KOPT-K1 (cell line): ENCODE measurements around the gene SPRN.
"Not testable (repeated sequence)": the region's sequence is repeated elsewhere in the genome, so short reads cannot be mapped to it uniquely, and the experiment has no call there.

Experiments used
- H3K27ac ChIP-seq: fragments of 200-600 bp; sonication (generic); 2 replicates; pipeline ENCODE4 v1.5.1; 2016; ENCODE audit warnings: antibody characterized with exemption, mild to moderate bottlenecking, low read depth, low read length; ENCODE audit not compliant: poor library complexity, severe bottlenecking
- H3K36me3 ChIP-seq: fragments of 200-600 bp; sonication (generic); 2 replicates; pipeline ENCODE4 v1.5.1; 2017; ENCODE audit warnings: antibody characterized with exemption, mild to moderate bottlenecking, low read length, moderate library complexity; ENCODE audit not compliant: insufficient read depth
- H3K9me3 ChIP-seq: fragments of 200-600 bp; sonication (generic); 2 replicates; pipeline ENCODE4 v1.5.1; 2017; ENCODE audit warnings: antibody characterized with exemption, low read length, mild to moderate bottlenecking; ENCODE audit not compliant: insufficient read depth, poor library complexity, severe bottlenecking

Gene SPRN

DNA sequence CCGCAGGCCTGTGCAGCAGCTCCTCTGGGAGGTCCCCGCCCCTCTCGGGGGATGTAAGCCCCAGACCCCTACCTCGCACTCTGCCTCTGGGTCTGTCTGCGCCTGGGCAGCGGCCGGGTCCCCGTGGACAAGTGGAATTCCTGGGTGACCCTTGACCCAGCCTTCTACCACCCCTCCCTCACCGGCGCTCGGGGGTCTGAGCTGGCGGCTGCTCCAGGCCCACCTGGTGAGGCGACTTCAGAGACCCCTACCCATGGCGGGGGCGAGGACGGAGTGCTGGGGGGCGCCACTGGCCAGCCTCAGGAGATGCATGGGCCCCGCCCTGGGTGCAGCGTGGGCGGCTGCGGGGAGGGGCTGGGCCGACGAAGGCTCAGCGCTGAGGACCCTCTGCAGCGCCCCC lies 8.4 kb upstream of the SPRN start:
- H3K9me3 ChIP-seq, result peaks cover 15% of the 10 kb centered on the region
- not testable (repeated sequence) for H3K36me3 ChIP-seq, H3K27ac ChIP-seq

DNA sequence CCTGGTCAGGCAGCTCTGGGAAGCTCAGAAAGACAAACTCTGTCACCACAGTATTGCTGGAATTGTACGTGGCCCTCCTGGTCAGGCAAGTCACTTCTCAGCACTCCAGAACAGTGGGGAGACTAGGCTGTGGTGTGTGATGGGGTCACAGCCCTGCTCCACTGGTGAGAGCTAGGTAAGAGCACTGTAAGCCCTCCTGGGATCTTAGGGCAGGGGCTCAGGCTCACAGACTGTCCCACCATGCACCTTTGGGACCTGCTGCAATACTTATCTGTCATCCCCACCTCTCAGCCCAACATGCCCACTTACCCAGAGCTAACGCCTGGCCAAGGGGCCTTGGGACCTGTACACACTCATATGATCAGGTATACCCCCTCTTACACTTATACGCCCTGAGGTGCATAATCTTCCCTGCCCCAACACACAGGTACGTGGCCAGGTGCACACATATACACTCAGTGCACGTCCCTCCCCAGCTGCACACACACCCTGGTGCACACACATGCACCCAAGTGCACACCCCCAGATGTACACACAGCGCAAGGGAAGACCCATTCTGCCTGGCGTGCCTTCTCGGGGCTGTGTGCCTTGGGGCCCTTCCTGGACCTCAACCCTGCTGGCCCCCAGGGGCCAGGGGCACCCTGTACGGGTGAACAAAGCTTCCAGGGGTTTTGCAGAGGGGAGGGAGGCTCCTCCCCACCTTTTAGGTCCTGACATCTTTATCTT lies 7.6 kb upstream of the SPRN start:
- H3K36me3 ChIP-seq, H3K27ac ChIP-seq: not testable (repeated sequence)
- H3K9me3 ChIP-seq, result peaks cover 15% of the 10 kb centered on the region

- H3K9me3 ChIP-seq, result peaks cover 15% of the 10 kb centered on the region
- not testable (repeated sequence) for H3K27ac ChIP-seq, H3K36me3 ChIP-seq
These were observed 5.1 kb upstream of the SPRN start for GRCh38 chr10:133429571-133429970.

DNA sequence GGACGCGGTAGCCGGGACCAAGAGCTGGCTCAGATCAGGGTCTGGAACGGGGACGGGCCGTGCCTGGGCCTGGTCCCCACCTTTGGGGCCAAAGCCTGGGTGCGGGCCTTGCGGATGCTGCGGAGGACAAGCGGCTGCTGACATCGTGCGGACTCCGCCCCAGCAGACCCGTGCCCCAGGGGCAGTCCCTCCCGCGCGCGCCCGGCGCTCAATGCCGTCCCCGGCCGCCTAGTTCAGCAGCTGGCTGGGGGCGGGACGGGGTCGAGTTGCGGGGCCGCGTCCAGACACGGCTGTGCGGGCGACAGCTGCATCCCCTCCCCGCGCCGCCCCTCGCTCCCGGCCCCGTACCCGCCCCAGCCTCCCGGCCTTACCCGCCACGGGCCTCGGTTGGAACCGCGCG lies 323 bp downstream of the SPRN start:
- H3K9me3 ChIP-seq, result peaks cover 23% of the 10 kb centered on the region
- peaks cover 34% of the 10 kb centered on the region; the same call in 1 of the 2 replicates for H3K36me3 ChIP-seq
- H3K27ac ChIP-seq, result not testable (repeated sequence)

GRCh38 chr10:133422807-133423771 lies 1.3 kb downstream of the SPRN start:
- peaks cover 14% of the 10 kb centered on the region for H3K9me3 ChIP-seq
- no peak overlapping the region for H3K27ac ChIP-seq
- H3K36me3 ChIP-seq, result peaks cover 45% of the 10 kb centered on the region; the same call in 1 of the 2 replicates

DNA sequence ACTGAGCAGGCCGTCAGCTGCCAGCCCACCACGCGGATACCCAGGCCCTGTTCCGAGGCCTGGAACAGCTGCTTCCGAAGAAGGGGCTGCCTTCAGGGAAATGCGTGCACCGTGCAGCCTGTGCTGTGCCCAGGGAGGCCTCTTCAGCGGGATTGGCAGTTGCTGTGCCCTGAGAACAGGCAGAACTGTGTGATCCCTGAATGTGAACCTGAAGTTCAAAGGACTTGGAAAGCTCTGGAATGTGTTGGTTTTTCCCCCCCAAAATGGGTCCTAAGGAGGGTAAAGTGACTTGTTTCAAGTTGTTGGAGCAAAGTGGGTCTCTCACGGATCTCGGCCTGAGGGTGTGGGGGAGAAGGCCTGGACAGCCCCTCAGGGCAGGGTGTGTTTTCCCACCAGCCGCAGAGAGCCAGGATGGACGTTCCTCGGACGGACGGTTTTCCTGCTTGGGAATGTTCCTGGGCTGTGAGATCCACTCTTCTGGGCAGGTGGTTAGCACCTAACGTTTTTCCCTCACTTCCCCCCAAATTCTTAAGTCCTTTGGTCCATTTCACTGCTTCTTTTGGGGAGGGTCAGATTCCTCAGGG lies 2.1 kb downstream of the SPRN start:
- peaks cover 49% of the 10 kb centered on the region; the same call in 1 of the 2 replicates for H3K36me3 ChIP-seq
- H3K27ac ChIP-seq, result no peak overlapping the region
- peaks cover 13% of the 10 kb centered on the region for H3K9me3 ChIP-seq

DNA sequence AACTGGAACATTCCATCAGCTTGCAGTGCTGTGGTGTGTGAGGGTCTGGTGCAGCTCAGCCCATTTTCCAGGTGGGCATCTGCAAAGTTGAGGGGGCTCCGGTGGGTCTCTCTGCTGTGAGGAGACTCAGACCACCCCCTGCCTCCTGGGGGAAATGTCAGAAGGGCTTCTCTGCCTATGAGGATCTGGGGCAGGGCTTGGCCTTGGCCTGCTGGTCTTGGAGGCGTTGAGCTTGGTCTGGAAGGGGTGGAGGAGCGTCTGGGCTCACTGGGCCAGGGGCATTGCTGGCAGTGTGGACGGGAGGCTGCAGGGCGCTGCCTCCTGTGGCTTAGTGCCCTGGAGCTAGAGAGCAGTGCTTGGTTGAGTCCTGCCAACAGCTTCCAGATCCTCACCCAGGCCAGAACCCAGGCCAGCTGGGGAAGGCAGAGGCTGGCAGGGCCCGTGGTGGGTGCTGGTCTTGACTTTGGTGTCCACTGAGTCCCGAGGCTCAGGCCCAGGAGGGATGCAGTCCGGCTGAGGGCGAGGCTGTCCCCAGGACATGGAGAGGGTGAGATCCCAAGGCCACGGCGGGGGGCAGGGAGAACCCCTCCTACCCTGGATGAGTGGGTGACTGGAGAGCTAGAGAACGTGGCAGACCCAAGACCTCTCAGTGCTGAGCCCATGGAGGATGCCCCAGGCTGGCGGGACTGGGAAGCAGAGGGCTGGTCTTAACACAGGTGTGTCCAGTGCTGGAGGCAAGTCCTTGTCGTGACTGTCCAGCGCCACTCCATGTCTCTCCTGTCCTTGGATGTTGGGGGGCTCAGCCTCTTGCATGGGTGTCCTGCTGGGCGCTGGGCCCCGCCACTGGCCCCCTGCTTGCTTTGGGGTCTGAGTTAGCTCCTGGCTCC lies 2.8 kb downstream of the SPRN start:
- Histone ChIP-seq H3K36me3 (peaks cover 49% of the 10 kb centered on the region; the same call in 1 of the 2 replicates), H3K27ac (no peak overlapping the region)

DNA sequence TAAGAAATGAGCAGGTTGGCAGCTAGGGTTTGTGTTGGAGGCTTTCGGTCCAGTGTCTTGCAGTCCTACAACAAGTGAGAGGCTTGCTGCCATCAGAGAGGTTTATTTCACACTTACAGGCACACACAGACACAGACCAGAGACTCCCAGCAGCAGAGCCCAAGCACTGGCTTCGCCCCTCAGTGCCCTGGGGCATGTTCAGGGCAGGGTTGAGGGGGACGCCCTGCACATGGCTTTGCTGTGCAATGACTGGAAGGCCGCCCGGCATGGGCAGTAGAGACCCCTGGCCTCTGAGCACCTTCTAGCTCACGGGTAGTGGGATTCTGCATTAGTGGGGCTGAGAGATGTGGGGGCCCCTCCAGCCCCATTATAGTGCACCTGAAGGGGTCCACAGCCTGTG lies 3.8 kb downstream of the SPRN start:
- no peak overlapping the region for H3K27ac ChIP-seq
- peaks cover 18% of the 10 kb centered on the region for H3K9me3 ChIP-seq
- H3K36me3 ChIP-seq, result peaks cover 55% of the 10 kb centered on the region

More for the DNA sequence above, 2.8 kb downstream of the SPRN start:
- H3K9me3 ChIP-seq, result peaks cover 13% of the 10 kb centered on the region

DNA sequence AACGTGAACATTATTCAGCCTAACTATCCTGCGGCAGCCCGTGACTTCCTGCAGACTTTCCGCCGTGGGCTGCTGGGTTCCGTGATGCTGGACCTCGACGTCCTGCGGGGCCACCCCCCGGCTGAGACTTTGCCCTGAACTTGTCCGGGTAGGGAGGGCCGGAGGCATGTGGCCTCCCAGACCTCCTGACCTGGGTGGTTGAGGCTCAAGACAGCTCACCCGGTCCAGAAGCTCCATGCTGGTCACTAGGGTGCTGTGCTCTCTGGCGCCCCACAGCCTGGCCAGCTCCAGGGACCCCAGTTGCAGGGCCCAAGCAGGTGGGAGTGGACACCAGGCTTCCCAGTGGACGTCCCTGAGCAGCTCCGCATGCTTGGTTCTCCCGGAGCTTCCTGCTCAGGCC lies 4.4 kb downstream of the SPRN start:
- Histone ChIP-seq H3K9me3 (peaks cover 24% of the 10 kb centered on the region), H3K27ac (no peak overlapping the region), H3K36me3 (peaks cover 60% of the 10 kb centered on the region)

DNA sequence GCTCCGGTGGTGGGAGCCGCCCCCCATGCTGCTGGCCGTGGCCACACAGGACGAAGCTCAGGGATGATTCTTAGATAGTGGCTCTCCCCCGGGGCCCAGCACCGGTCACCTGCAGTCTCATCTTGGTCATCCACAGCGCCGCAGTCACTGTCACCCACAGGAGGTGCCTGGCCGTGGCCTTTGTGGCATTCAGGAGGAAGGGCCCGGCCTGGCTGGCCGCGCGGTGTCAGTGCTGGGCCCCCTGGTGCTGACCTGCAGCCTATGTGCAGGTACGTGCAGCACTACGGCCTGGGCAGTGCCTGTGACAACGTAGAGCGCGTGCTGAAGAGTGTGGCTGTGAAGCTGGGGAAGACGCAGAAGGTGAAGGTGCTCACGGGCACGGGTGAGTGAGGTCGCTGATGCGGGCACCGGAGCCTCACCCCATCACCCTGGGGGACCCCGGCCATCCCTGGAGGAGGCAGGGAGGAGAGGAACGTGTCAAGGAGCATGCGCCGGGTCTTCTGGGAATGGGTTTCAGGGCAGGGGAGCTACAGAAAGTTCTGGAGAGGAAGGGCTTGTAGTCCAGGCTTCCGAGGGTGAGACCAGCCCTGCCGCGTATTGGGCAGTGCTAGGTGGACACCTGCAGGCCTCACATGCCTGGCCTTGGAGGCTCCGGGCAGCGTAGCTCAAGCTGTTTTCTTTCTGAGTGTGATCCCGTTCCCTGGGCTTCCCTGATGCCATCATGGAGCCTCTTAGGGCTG lies 5.0 kb downstream of the SPRN start:
- H3K9me3 ChIP-seq, result peaks cover 26% of the 10 kb centered on the region
- no peak overlapping the region for H3K27ac ChIP-seq
- H3K36me3 ChIP-seq, result peaks cover 63% of the 10 kb centered on the region

GRCh38 chr10:133418289-133418993 lies 6.0 kb downstream of the SPRN start:
- no peak overlapping the region for H3K27ac ChIP-seq
- H3K36me3 ChIP-seq, result peaks cover 67% of the 10 kb centered on the region
- H3K9me3 ChIP-seq, result peaks cover 31% of the 10 kb centered on the region

- H3K27ac ChIP-seq, result no peak overlapping the region
- peaks cover 45% of the 10 kb centered on the region for H3K9me3 ChIP-seq
- peaks cover 76% of the 10 kb centered on the region for H3K36me3 ChIP-seq
These were observed 8.7 kb downstream of the SPRN start for GRCh38 chr10:133415752-133416151.

DNA sequence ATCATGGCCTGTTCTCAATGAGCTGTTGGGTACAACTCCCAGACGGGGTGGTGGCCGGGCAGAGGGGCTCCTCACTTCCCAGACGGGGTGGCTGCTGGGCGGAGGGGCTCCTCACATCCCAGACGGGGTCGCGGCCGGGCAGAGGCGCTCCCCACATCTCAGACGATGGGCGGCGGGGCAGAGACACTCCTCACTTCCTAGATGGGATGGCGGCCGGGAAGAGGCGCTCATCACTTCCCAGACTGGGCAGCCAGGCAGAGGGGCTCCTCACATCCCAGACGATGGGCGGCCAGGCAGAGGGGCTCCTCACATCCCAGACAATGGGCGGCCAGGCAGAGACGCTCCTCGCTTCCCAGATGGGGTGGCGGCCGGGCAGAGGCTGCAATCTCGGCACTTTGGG lies 10.0 kb downstream of the SPRN start:
- H3K36me3 ChIP-seq, result peaks cover 76% of the 10 kb centered on the region
- H3K27ac ChIP-seq, result not testable (repeated sequence)
- H3K9me3 ChIP-seq, result peaks cover 59% of the 10 kb centered on the region
